ENCODE data around the gene DRD1. TPM values are rescaled to one million over a fixed set of nuclear protein-coding genes. Genes with fewer than 3 reads are reported as not detected.

The DRD1 gene
- total RNA-seq, 1 donor from 2014 or later = not detected

- H3K4me1 Mint-ChIP-seq (ENCODE audit: low read depth, unreplicated experiment) = peaks cover 8% of the 10 kb centered on the region
- no peak for DNase-seq
- no peak overlapping the region for H3K27ac Mint-ChIP-seq (ENCODE audit: unreplicated experiment)
- no peaks in the 10 kb centered on the region for H3K27me3 Mint-ChIP-seq (ENCODE audit: unreplicated experiment)
- H3K36me3 Mint-ChIP-seq (ENCODE audit: unreplicated experiment) = peaks cover 5% of the 10 kb centered on the region
- no peak overlapping the region for H3K4me3 Mint-ChIP-seq (ENCODE audit: unreplicated experiment)
- no peak for TF ChIP-seq CTCF (IDR thresholded peaks at IDR 0.05; ENCODE audit: partially characterized antibody, unreplicated experiment)
- peaks cover 3% of the 10 kb centered on the region for H3K9me3 Mint-ChIP-seq (ENCODE audit: unreplicated experiment)
Observed at GRCh38 chr5:175484322-175484721, 40.3 kb upstream of the DRD1 start.

- H3K36me3 Mint-ChIP-seq (ENCODE audit: unreplicated experiment) = no peaks in the 10 kb centered on the region
- H3K27ac Mint-ChIP-seq (ENCODE audit: unreplicated experiment) = no peak overlapping the region
- H3K27me3 Mint-ChIP-seq (ENCODE audit: unreplicated experiment) = no peaks in the 10 kb centered on the region
- TF ChIP-seq CTCF (IDR thresholded peaks at IDR 0.05; ENCODE audit: partially characterized antibody, unreplicated experiment) = no peak
- H3K4me1 Mint-ChIP-seq (ENCODE audit: low read depth, unreplicated experiment) = peaks cover 8% of the 10 kb centered on the region
- peaks cover 3% of the 10 kb centered on the region for H3K9me3 Mint-ChIP-seq (ENCODE audit: unreplicated experiment)
- no peak overlapping the region for H3K4me3 Mint-ChIP-seq (ENCODE audit: unreplicated experiment)
- no peak for DNase-seq
Observed at GRCh38 chr5:175483337-175483736, 39.4 kb upstream of the DRD1 start.

- peaks cover 11% of the 10 kb centered on the region for H3K4me1 Mint-ChIP-seq (ENCODE audit: low read depth, unreplicated experiment)
- peak overlapping the region; percentile 77 for H3K27ac Mint-ChIP-seq (ENCODE audit: unreplicated experiment)
- TF ChIP-seq CTCF (IDR thresholded peaks at IDR 0.05; ENCODE audit: partially characterized antibody, unreplicated experiment) = no peak
- H3K4me3 Mint-ChIP-seq (ENCODE audit: unreplicated experiment) = peak overlapping the region; percentile 93
- no peak for DNase-seq
- no peaks in the 10 kb centered on the region for H3K27me3 Mint-ChIP-seq (ENCODE audit: unreplicated experiment)
- H3K9me3 Mint-ChIP-seq (ENCODE audit: unreplicated experiment) = peaks cover 3% of the 10 kb centered on the region
- peaks cover 4% of the 10 kb centered on the region for H3K36me3 Mint-ChIP-seq (ENCODE audit: unreplicated experiment)
Observed at GRCh38 chr5:175479125-175479881, 35.3 kb upstream of the DRD1 start.

- Mint-ChIP-seq H3K36me3 (ENCODE audit: unreplicated experiment) (peaks cover 5% of the 10 kb centered on the region), H3K27ac (ENCODE audit: unreplicated experiment) (peak within 1 kb of the TSS; percentile 74), H3K27me3 (ENCODE audit: unreplicated experiment) (no peaks in the 10 kb centered on the region), H3K4me3 (ENCODE audit: unreplicated experiment) (peak within 1 kb of the TSS; percentile 93), H3K4me1 (ENCODE audit: low read depth, unreplicated experiment) (peaks cover 11% of the 10 kb centered on the region), H3K9me3 (ENCODE audit: unreplicated experiment) (peaks cover 3% of the 10 kb centered on the region)
- TF ChIP-seq CTCF (IDR thresholded peaks at IDR 0.05; ENCODE audit: partially characterized antibody, unreplicated experiment) = no peak
- DNase-seq = peak; percentile 80
Observed at GRCh38 chr5:175478384-175479124, 34.6 kb upstream of the DRD1 start, which contains the start of gene SFXN1. Gene SFXN1 (plus strand): TSS chr5:175478560. CDS start chr5:175492104, 13,544 bp downstream.

- no peak for DNase-seq
- Mint-ChIP-seq H3K9me3 (ENCODE audit: unreplicated experiment) (peaks cover 3% of the 10 kb centered on the region), H3K36me3 (ENCODE audit: unreplicated experiment) (peaks cover 5% of the 10 kb centered on the region), H3K4me3 (ENCODE audit: unreplicated experiment) (peak overlapping the region; percentile 83), H3K27ac (ENCODE audit: unreplicated experiment) (peak overlapping the region; percentile 13), H3K27me3 (ENCODE audit: unreplicated experiment) (no peaks in the 10 kb centered on the region), H3K4me1 (ENCODE audit: low read depth, unreplicated experiment) (peaks cover 11% of the 10 kb centered on the region)
- no peak for TF ChIP-seq CTCF (IDR thresholded peaks at IDR 0.05; ENCODE audit: partially characterized antibody, unreplicated experiment)
Observed at GRCh38 chr5:175478008-175478383, 34.0 kb upstream of the DRD1 start.
